Measurements from ENCODE around the gene ADM2.

DNA sequence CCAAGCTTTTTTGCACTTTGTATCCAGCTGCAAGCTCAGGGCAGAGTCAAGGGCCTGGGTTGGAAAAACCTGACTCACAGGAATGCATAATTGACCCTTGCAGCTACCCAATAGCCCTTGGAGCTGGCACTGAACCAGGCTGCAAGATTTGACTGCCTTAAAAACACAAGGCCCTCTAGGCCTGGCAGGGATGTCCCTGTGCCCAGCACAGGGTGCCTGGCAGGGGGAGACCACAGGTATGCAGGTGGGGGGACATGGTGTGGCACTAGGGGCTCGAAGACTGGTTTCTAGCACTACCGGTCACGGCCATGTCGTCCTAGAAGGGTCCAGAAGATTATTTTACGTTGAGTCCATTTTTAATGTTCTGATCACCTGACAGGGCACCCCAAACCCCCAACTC, 36.7 kb upstream of the ADM2 start:
- TF ChIP-seq, protein P1, sequence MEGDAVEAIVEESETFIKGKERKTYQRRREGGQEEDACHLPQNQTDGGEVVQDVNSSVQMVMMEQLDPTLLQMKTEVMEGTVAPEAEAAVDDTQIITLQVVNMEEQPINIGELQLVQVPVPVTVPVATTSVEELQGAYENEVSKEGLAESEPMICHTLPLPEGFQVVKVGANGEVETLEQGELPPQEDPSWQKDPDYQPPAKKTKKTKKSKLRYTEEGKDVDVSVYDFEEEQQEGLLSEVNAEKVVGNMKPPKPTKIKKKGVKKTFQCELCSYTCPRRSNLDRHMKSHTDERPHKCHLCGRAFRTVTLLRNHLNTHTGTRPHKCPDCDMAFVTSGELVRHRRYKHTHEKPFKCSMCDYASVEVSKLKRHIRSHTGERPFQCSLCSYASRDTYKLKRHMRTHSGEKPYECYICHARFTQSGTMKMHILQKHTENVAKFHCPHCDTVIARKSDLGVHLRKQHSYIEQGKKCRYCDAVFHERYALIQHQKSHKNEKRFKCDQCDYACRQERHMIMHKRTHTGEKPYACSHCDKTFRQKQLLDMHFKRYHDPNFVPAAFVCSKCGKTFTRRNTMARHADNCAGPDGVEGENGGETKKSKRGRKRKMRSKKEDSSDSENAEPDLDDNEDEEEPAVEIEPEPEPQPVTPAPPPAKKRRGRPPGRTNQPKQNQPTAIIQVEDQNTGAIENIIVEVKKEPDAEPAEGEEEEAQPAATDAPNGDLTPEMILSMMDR (IDR thresholded peaks at IDR 0.05; ENCODE audit: low read depth, low read length, poor library complexity, severe bottlenecking): no peak
- TF ChIP-seq EZH2phosphoT487 (IDR thresholded peaks at IDR 0.05; ENCODE audit: borderline replicate concordance, low read length): no peak
